Measurements from ENCODE around the gene TRAF3IP1. TPM values are rescaled to one million over a fixed set of nuclear protein-coding genes. Genes with fewer than 3 reads are reported as not detected.

The TRAF3IP1 gene
- total and polyA plus RNA-seq, 10 donors: 2.6 to 19.2 (median 8.8) TPM

GRCh38 chr2:238389988-238390589 is 69.8 kb downstream of the TRAF3IP1 start:
- H3K9me3 ChIP-seq: no peaks in the 10 kb centered on the region
- no peak overlapping the region for H3K27ac ChIP-seq
- H3K4me3 ChIP-seq: no peak overlapping the region
- peaks cover 0 to 38% (median 6%) of the 10 kb centered on the region in 6 donors for H3K4me1 ChIP-seq
- intact Hi-C loops (cut with DNase I; ENCODE audit: low total_unique reads): no loop called here
- H3K36me3 ChIP-seq: peaks cover 0 to 5% (median 0%) of the 10 kb centered on the region in 6 donors
- TF ChIP-seq POLR2AphosphoS5 (IDR thresholded peaks at IDR 0.05) (no peak), POLR2A (IDR thresholded peaks at IDR 0.05) (no peak), CTCF (IDR thresholded peaks at IDR 0.05 in 8 of 11, conservative IDR thresholded peaks at IDR 0.05 in 3 of 11) (no peak)
- no peak for DNase-seq
- WGBS, 5 donors: 48 to 67% (median 52%) methylated on average over 10 of the region's 10 CpGs
- H3K27me3 ChIP-seq (replicated peaks in 1 of 7): no peaks in the 10 kb centered on the region

GRCh38 chr2:238391042-238391689 is 70.8 kb downstream of the TRAF3IP1 start:
- Histone ChIP-seq H3K27me3 (replicated peaks in 1 of 7) (no peaks in the 10 kb centered on the region), H3K4me1 (peaks cover 0 to 28% (median 6%) of the 10 kb centered on the region in 6 donors), H3K4me3 (no peak overlapping the region), H3K9me3 (no peaks in the 10 kb centered on the region), H3K36me3 (peaks cover 0 to 5% (median 0%) of the 10 kb centered on the region in 6 donors), H3K27ac (no peak overlapping the region)
- intact Hi-C loops (cut with DNase I; ENCODE audit: low total_unique reads): no loop called here
- TF ChIP-seq POLR2AphosphoS5 (IDR thresholded peaks at IDR 0.05): no peak
- WGBS, 5 donors: 94 to 97% (median 94%) methylated on average over 6 of the region's 6 CpGs
- no peak for DNase-seq

GRCh38 chr2:238396663-238397062 is 76.3 kb downstream of the TRAF3IP1 start:
- no peak for DNase-seq
- 94 to 98% (median 96%) methylated on average over 7 of the region's 7 CpGs for WGBS, 5 donors
- no peaks in the 10 kb centered on the region for H3K9me3 ChIP-seq
- no peak overlapping the region for H3K4me3 ChIP-seq
- intact Hi-C loops (cut with DNase I; ENCODE audit: low total_unique reads): no loop called here
- no peak overlapping the region for H3K27ac ChIP-seq
- TF ChIP-seq CTCF (IDR thresholded peaks at IDR 0.05 in 8 of 11, conservative IDR thresholded peaks at IDR 0.05 in 3 of 11) (no peak), POLR2AphosphoS5 (IDR thresholded peaks at IDR 0.05) (no peak)
- peaks cover 0 to 31% (median 10%) of the 10 kb centered on the region in 6 donors for H3K36me3 ChIP-seq
- no peaks in the 10 kb centered on the region for H3K27me3 ChIP-seq (replicated peaks in 1 of 7)
- no peaks in the 10 kb centered on the region for H3K4me1 ChIP-seq

GRCh38 chr2:238397356-238397755 is 77.0 kb downstream of the TRAF3IP1 start:
- Histone ChIP-seq H3K9me3 (no peaks in the 10 kb centered on the region), H3K36me3 (peaks cover 0 to 34% (median 10%) of the 10 kb centered on the region in 6 donors), H3K4me1 (no peaks in the 10 kb centered on the region), H3K4me3 (no peak overlapping the region), H3K27me3 (replicated peaks in 1 of 7) (no peaks in the 10 kb centered on the region), H3K27ac (no peak overlapping the region)
- no peak for DNase-seq
- TF ChIP-seq POLR2A (IDR thresholded peaks at IDR 0.05) (no peak), CTCF (IDR thresholded peaks at IDR 0.05 in 8 of 11, conservative IDR thresholded peaks at IDR 0.05 in 3 of 11) (no peak), POLR2AphosphoS5 (IDR thresholded peaks at IDR 0.05) (no peak)
- intact Hi-C loops (cut with DNase I; ENCODE audit: low total_unique reads): no loop called here
- WGBS, 5 donors: 93 to 97% (median 94%) methylated on average over 14 of the region's 14 CpGs

Data from spleen (tissue), 11 donors.